Measurements from ENCODE around the gene CEP170. TPM values are rescaled to one million over a fixed set of nuclear protein-coding genes. Genes with fewer than 3 reads are reported as not detected.
A peak's percentile ranks its signal among the peaks of the same experiment; 100 is the strongest.

Gene CEP170
- total RNA-seq, 1 donor from 2014 or later, result 51.1 TPM

GRCh38 chr1:243268751-243269460 lies 13.8 kb upstream of the CEP170 start:
- no peaks in the 10 kb centered on the region for H3K4me1 ChIP-seq (ENCODE audit: control insufficient read depth in 3 of 3, insufficient read depth in 3 of 3, low read length in 3 of 3)
- H3K36me3 ChIP-seq (ENCODE audit: control insufficient read depth in 3 of 3, insufficient read depth in 3 of 3, low read length in 3 of 3), result peaks cover 2 to 8% (median 4%) of the 10 kb centered on the region in 3 donors
- no peaks in the 10 kb centered on the region for H3K9me3 ChIP-seq (ENCODE audit: control insufficient read depth in 3 of 3, low read length in 3 of 3)
- H3K9ac ChIP-seq (ENCODE audit: low read depth in 1 of 3, low read length in 3 of 3), result no peak overlapping the region
- no peak overlapping the region for H3K4me3 ChIP-seq (ENCODE audit: low read length in 3 of 3)
- no peaks in the 10 kb centered on the region for H3K27me3 ChIP-seq (ENCODE audit: control insufficient read depth in 3 of 3, insufficient read depth in 3 of 3, low read length in 3 of 3)
- H3K27ac ChIP-seq (ENCODE audit: low read depth, low read length), result no peak overlapping the region

GRCh38 chr1:243267914-243268653 lies 13.0 kb upstream of the CEP170 start:
- H3K27ac ChIP-seq (ENCODE audit: low read depth, low read length), result peak overlapping the region; percentile 8
- no peak overlapping the region for H3K4me3 ChIP-seq (ENCODE audit: low read length in 3 of 3)
- H3K4me1 ChIP-seq (ENCODE audit: control insufficient read depth in 3 of 3, insufficient read depth in 3 of 3, low read length in 3 of 3), result no peaks in the 10 kb centered on the region
- H3K9ac ChIP-seq (ENCODE audit: low read depth in 1 of 3, low read length in 3 of 3), result no peak overlapping the region
- H3K36me3 ChIP-seq (ENCODE audit: control insufficient read depth in 3 of 3, insufficient read depth in 3 of 3, low read length in 3 of 3), result peaks cover 0 to 8% (median 4%) of the 10 kb centered on the region in 3 donors
- no peaks in the 10 kb centered on the region for H3K9me3 ChIP-seq (ENCODE audit: control insufficient read depth in 3 of 3, low read length in 3 of 3)
- H3K27me3 ChIP-seq (ENCODE audit: control insufficient read depth in 3 of 3, insufficient read depth in 3 of 3, low read length in 3 of 3), result no peaks in the 10 kb centered on the region

DNA sequence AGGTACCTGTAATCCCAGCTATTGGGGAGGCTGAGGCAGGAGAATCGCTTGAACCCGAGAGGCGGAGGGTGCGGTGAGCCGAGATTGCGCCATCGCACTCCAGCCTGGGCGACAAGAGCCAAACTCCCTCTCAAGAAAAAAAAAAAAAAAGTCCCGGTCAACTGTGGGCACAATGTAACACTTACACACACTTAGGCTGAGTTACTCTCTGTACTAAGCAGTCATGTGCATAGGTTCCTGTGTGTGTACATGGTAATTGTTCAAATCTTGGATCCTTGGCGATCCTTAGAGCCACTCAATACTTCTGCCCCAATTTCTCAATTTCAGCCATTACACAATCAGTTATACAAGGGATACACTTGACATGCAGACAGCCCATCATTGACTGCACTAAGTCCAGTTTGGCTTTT lies 12.4 kb upstream of the CEP170 start:
- H3K4me3 ChIP-seq (ENCODE audit: low read length in 3 of 3), result no peak overlapping the region
- no peaks in the 10 kb centered on the region for H3K27me3 ChIP-seq (ENCODE audit: control insufficient read depth in 3 of 3, insufficient read depth in 3 of 3, low read length in 3 of 3)
- no peaks in the 10 kb centered on the region for H3K4me1 ChIP-seq (ENCODE audit: control insufficient read depth in 3 of 3, insufficient read depth in 3 of 3, low read length in 3 of 3)
- no peak overlapping the region for H3K9ac ChIP-seq (ENCODE audit: low read depth in 1 of 3, low read length in 3 of 3)
- H3K9me3 ChIP-seq (ENCODE audit: control insufficient read depth in 3 of 3, low read length in 3 of 3), result no peaks in the 10 kb centered on the region
- peak overlapping the region; percentile 11 for H3K27ac ChIP-seq (ENCODE audit: low read depth, low read length)
- peaks cover 0 to 8% (median 4%) of the 10 kb centered on the region in 3 donors for H3K36me3 ChIP-seq (ENCODE audit: control insufficient read depth in 3 of 3, insufficient read depth in 3 of 3, low read length in 3 of 3)

GRCh38 chr1:243266231-243266630 lies 11.2 kb upstream of the CEP170 start:
- Histone ChIP-seq H3K4me1 (ENCODE audit: control insufficient read depth in 3 of 3, insufficient read depth in 3 of 3, low read length in 3 of 3) (no peaks in the 10 kb centered on the region), H3K27me3 (ENCODE audit: control insufficient read depth in 3 of 3, insufficient read depth in 3 of 3, low read length in 3 of 3) (no peaks in the 10 kb centered on the region), H3K9ac (ENCODE audit: low read depth in 1 of 3, low read length in 3 of 3) (no peak overlapping the region), H3K4me3 (ENCODE audit: low read length in 3 of 3) (no peak overlapping the region), H3K27ac (ENCODE audit: low read depth, low read length) (no peak overlapping the region), H3K36me3 (ENCODE audit: control insufficient read depth in 3 of 3, insufficient read depth in 3 of 3, low read length in 3 of 3) (peaks cover 0 to 8% (median 2%) of the 10 kb centered on the region in 3 donors), H3K9me3 (ENCODE audit: control insufficient read depth in 3 of 3, low read length in 3 of 3) (no peaks in the 10 kb centered on the region)

DNA sequence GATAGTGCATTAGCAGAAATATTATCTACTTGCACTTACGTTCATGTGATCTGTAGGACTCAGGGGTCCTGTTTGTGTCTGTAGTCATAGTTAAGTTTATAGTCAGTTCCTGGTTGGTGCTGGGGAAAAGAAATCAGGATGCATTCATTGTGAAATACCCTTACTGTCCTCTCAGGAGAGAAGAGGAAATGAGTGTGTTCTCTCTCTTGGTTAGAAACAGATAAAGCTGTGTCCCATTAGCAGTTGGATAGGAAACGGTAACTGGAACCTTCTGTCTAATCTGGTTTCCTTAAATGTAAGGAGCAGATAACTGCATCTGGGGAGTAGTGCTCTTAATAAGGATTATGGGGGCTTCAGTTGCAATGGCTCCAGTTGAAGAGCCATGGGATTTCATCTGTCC lies 9.6 kb upstream of the CEP170 start:
- no peaks in the 10 kb centered on the region for H3K27me3 ChIP-seq (ENCODE audit: control insufficient read depth in 3 of 3, insufficient read depth in 3 of 3, low read length in 3 of 3)
- peak overlapping the region; percentile 36 for H3K27ac ChIP-seq (ENCODE audit: low read depth, low read length)
- H3K36me3 ChIP-seq (ENCODE audit: control insufficient read depth in 3 of 3, insufficient read depth in 3 of 3, low read length in 3 of 3), result no peaks in the 10 kb centered on the region
- H3K9me3 ChIP-seq (ENCODE audit: control insufficient read depth in 3 of 3, low read length in 3 of 3), result no peaks in the 10 kb centered on the region
- H3K4me1 ChIP-seq (ENCODE audit: control insufficient read depth in 3 of 3, insufficient read depth in 3 of 3, low read length in 3 of 3), result peaks cover 0 to 8% (median 0%) of the 10 kb centered on the region in 3 donors
- H3K9ac ChIP-seq (ENCODE audit: low read depth in 1 of 3, low read length in 3 of 3), result no peak overlapping the region
- no peak overlapping the region for H3K4me3 ChIP-seq (ENCODE audit: low read length in 3 of 3)

GRCh38 chr1:243261390-243261789 lies 6.3 kb upstream of the CEP170 start:
- Histone ChIP-seq H3K27ac (ENCODE audit: low read depth, low read length) (no peak overlapping the region), H3K9ac (ENCODE audit: low read depth in 1 of 3, low read length in 3 of 3) (no peak overlapping the region), H3K4me1 (ENCODE audit: control insufficient read depth in 3 of 3, insufficient read depth in 3 of 3, low read length in 3 of 3) (peaks cover 0 to 17% (median 11%) of the 10 kb centered on the region in 3 donors)

DNA sequence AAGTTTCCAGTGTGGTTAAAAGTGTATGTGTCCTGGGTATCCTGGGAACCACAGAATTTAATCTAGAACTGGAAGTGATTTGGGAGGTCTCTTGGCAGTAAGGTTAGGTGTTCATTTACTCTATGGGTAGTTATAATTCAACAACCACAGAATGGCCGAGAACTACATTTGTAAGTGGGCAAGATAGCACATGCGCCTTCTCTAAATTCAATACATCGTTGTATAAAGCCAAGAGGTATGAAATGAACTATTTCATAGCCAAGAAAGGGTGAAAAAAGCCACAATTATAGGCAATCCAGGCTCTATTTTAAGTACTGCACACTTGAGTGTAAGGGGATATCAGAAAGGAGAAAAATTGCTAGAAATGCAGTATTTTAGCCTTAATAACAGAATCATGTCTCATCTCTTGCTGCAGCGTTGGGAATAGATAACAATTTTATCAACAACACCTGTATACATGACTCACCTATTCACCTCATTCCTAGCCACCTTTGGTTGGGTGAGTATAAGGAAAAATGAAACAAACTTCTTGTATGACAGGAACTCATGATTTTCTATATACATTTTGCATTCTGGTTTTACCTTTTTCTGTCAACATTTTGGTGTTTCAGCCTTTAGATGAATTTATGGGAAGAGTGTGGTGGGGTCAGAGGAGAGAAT lies 5.3 kb upstream of the CEP170 start:
- no peaks in the 10 kb centered on the region for H3K9me3 ChIP-seq (ENCODE audit: control insufficient read depth in 3 of 3, low read length in 3 of 3)
- no peaks in the 10 kb centered on the region for H3K27me3 ChIP-seq (ENCODE audit: control insufficient read depth in 3 of 3, insufficient read depth in 3 of 3, low read length in 3 of 3)
- H3K4me3 ChIP-seq (ENCODE audit: low read length in 3 of 3), result no peak overlapping the region
- peak overlapping the region in 1 of 3 donors; percentile 38 for H3K9ac ChIP-seq (ENCODE audit: low read depth in 1 of 3, low read length in 3 of 3)
- H3K27ac ChIP-seq (ENCODE audit: low read depth, low read length), result no peak overlapping the region
- no peaks in the 10 kb centered on the region for H3K36me3 ChIP-seq (ENCODE audit: control insufficient read depth in 3 of 3, insufficient read depth in 3 of 3, low read length in 3 of 3)
- H3K4me1 ChIP-seq (ENCODE audit: control insufficient read depth in 3 of 3, insufficient read depth in 3 of 3, low read length in 3 of 3), result peaks cover 0 to 17% (median 11%) of the 10 kb centered on the region in 3 donors

More at GRCh38 chr1:243261390-243261789, 6.3 kb upstream of the CEP170 start:
- no peaks in the 10 kb centered on the region for H3K27me3 ChIP-seq (ENCODE audit: control insufficient read depth in 3 of 3, insufficient read depth in 3 of 3, low read length in 3 of 3)
- H3K36me3 ChIP-seq (ENCODE audit: control insufficient read depth in 3 of 3, insufficient read depth in 3 of 3, low read length in 3 of 3), result no peaks in the 10 kb centered on the region
- H3K4me3 ChIP-seq (ENCODE audit: low read length in 3 of 3), result no peak overlapping the region
- no peaks in the 10 kb centered on the region for H3K9me3 ChIP-seq (ENCODE audit: control insufficient read depth in 3 of 3, low read length in 3 of 3)

- H3K9me3 ChIP-seq (ENCODE audit: control insufficient read depth in 3 of 3, low read length in 3 of 3), result no peaks in the 10 kb centered on the region
- H3K27ac ChIP-seq (ENCODE audit: low read depth, low read length), result no peak overlapping the region
- no peaks in the 10 kb centered on the region for H3K27me3 ChIP-seq (ENCODE audit: control insufficient read depth in 3 of 3, insufficient read depth in 3 of 3, low read length in 3 of 3)
- no peaks in the 10 kb centered on the region for H3K36me3 ChIP-seq (ENCODE audit: control insufficient read depth in 3 of 3, insufficient read depth in 3 of 3, low read length in 3 of 3)
- H3K4me3 ChIP-seq (ENCODE audit: low read length in 3 of 3), result no peak overlapping the region
- no peak overlapping the region for H3K9ac ChIP-seq (ENCODE audit: low read depth in 1 of 3, low read length in 3 of 3)
- peaks cover 5 to 20% (median 11%) of the 10 kb centered on the region in 3 donors for H3K4me1 ChIP-seq (ENCODE audit: control insufficient read depth in 3 of 3, insufficient read depth in 3 of 3, low read length in 3 of 3)
Observed at GRCh38 chr1:243258731-243259130, 3.6 kb upstream of the CEP170 start.

DNA sequence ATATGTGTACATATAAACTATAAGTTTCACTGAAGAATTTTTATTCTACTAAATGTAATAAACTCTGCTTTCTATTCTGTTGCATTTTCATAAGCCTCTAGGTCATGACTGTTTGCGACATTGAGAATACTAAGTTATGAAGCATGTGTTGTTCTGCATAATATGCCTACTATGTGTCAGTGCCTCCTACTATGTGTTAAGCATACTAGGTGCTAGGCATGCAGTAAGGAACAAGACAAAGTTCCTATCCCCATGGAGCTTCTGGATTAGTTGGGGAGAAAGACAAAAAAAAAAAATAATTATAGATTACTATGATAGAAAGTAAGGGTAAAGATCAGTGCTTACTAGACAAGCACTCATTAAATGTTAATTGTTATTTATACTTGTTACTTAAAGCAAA lies 2.1 kb upstream of the CEP170 start:
- Histone ChIP-seq H3K27ac (ENCODE audit: low read depth, low read length) (no peak overlapping the region), H3K9me3 (ENCODE audit: control insufficient read depth in 3 of 3, low read length in 3 of 3) (no peaks in the 10 kb centered on the region), H3K4me3 (ENCODE audit: low read length in 3 of 3) (peak overlapping the region in 1 of 3 donors; percentile 99), H3K36me3 (ENCODE audit: control insufficient read depth in 3 of 3, insufficient read depth in 3 of 3, low read length in 3 of 3) (no peaks in the 10 kb centered on the region), H3K9ac (ENCODE audit: low read depth in 1 of 3, low read length in 3 of 3) (peak overlapping the region in 1 of 3 donors; percentile 92), H3K27me3 (ENCODE audit: control insufficient read depth in 3 of 3, insufficient read depth in 3 of 3, low read length in 3 of 3) (no peaks in the 10 kb centered on the region), H3K4me1 (ENCODE audit: control insufficient read depth in 3 of 3, insufficient read depth in 3 of 3, low read length in 3 of 3) (peaks cover 5 to 30% (median 11%) of the 10 kb centered on the region in 3 donors)
